ENCODE results near the gene PXMP2.

- TF ChIP-seq CTCF (IDR thresholded peaks at IDR 0.05) (no peak), POLR2A (IDR thresholded peaks at IDR 0.05) (no peak)
Measured at GRCh38 chr12:132723015-132723763, 35.8 kb downstream of the PXMP2 start.
